ENCODE data around the gene RCC2.
A peak's percentile ranks its signal among the peaks of the same experiment; 100 is the strongest.
"Not testable (repeated sequence)": the region's sequence is repeated elsewhere in the genome, so short reads cannot be mapped to it uniquely, and the experiment has no call there.

RCC2 gene

GRCh38 chr1:17416389-17416788 is 23.1 kb downstream of the RCC2 start:
- no peak for DNase-seq

GRCh38 chr1:17414022-17414421 is 25.5 kb downstream of the RCC2 start:
- DNase-seq = no peak

GRCh38 chr1:17412093-17412870 is 27.2 kb downstream of the RCC2 start:
- DNase-seq = no peak

GRCh38 chr1:17409391-17409811 is 30.1 kb downstream of the RCC2 start:
- no peak for DNase-seq

GRCh38 chr1:17407786-17408514 is 31.5 kb downstream of the RCC2 start:
- not testable (repeated sequence) for DNase-seq

GRCh38 chr1:17406760-17407475 is 32.6 kb downstream of the RCC2 start:
- DNase-seq = not testable (repeated sequence)

GRCh38 chr1:17405898-17406759 is 33.3 kb downstream of the RCC2 start:
- peak; percentile 27 for DNase-seq

GRCh38 chr1:17404820-17405219 is 34.7 kb downstream of the RCC2 start:
- no peak for DNase-seq

GRCh38 chr1:17404034-17404684 is 35.3 kb downstream of the RCC2 start:
- DNase-seq = no peak

- no peak for DNase-seq
Measured at GRCh38 chr1:17403081-17403480, 36.4 kb downstream of the RCC2 start.

GRCh38 chr1:17401841-17402240 is 37.6 kb downstream of the RCC2 start:
- DNase-seq = no peak

GRCh38 chr1:17400725-17401341 is 38.6 kb downstream of the RCC2 start:
- no peak for DNase-seq

- no peak for DNase-seq
Measured at GRCh38 chr1:17397910-17398695, 41.4 kb downstream of the RCC2 start.

- no peak for DNase-seq
Measured at GRCh38 chr1:17393230-17393629, 46.2 kb downstream of the RCC2 start.

- no peak for DNase-seq
Measured at GRCh38 chr1:17392199-17392740, 47.2 kb downstream of the RCC2 start.

GRCh38 chr1:17381161-17381560 is 58.3 kb downstream of the RCC2 start:
- no peak for DNase-seq

GRCh38 chr1:17377325-17377953 is 62.0 kb downstream of the RCC2 start:
- DNase-seq = no peak

GRCh38 chr1:17375651-17376050 is 63.8 kb downstream of the RCC2 start:
- no peak for DNase-seq

GRCh38 chr1:17372955-17373354 is 66.5 kb downstream of the RCC2 start:
- no peak for DNase-seq

- DNase-seq = no peak
Measured at GRCh38 chr1:17371896-17372295, 67.6 kb downstream of the RCC2 start, which contains the start of gene PADI6. PADI6 (plus strand) TSS chr1:17372196; CDS start chr1:17372246, 50 bp downstream.
